Nucleus accumbens (tissue), 56 donors: ENCODE data around the gene UBALD1.
A peak's percentile ranks its signal among the peaks of the same experiment; 100 is the strongest.

Experiments used
- DNase-seq, 56 donors: peaks; one replicate each; lab custom pipeline; 2025; lab: John Stamatoyannopoulos, UW

Gene UBALD1

DNA sequence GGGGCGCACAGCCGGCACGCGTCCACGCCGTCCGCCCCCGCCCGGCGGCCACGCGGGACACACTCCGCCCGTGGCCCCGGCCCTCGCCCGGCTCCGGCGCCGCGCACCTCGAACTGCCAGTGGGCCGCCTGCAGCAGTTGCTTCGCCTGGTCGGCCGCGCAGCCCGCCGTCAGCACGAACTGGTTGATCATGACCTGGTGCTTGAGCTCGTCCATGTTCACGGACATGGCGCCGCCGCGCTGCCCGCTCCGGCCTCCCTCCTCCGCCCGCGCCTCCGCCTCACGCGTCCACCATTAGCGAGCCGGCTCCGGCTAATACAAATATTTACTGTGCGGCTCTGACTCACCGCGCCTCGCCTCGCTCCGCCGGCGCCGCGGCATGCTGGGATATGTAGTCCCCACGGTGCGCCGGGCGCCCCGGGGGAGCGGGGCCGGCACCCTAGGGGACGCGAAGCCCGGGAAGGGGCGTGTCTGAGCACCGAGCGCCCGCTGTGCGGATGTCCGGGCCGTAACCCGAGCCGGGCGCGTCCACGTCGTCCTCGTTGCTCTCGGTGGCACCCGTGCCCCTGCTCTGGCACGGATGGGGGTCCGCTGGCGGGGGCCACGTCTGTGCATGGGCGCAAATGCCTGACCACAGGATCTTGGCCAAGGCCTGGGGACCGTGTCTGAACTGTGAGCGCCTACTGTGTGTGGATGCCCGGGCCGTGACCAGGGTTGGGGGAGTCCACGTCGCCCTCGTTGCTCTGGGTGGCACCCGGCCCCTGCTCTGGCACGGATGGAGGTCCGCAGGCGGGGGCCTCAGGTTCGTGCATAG is at the start of gene UBALD1:
TSS of gene UBALD1 (minus strand) at position 318 of the 813 bp plus-strand sequence. CDS start at position 227, 91 bp downstream.
- DNase-seq = peak in 55 of 56 donors; percentile 26 to 90 (median 70)

DNA sequence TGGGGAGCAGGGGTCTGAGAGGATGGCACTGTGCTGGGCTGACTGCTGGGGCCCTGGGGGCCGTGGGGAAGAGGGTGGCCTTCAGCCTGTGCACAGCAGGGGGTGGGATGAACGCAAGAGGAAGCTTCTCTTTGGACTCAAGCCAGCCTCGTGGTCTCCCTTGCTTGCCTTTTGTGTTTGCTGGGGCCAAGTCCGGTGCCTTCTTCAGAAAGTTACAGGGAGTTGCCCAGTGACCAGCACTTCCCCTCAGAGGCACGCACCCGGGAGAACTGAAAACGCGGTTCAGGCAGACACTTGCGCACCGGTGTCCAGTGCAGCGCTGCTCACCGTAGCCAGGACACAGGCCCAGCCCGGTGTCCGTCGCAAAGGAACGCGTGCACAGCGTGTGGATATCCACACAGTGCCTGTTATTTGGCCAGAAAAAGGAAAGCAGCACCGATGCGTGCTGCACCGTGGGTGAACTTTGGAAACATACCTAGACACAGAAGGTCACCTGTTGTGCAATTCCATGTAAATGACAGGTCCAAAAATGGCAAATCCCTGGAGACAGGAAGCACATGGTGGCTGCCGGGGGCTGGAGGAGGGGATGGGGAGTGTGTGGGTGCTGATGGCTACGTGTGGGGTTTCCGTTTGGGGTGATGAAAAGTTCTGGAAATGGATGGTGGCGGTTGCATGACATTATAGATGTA is 49.2 kb upstream of the UBALD1 start:
- peak in 34 of 56 donors; percentile 5 to 68 (median 32) for DNase-seq

DNA sequence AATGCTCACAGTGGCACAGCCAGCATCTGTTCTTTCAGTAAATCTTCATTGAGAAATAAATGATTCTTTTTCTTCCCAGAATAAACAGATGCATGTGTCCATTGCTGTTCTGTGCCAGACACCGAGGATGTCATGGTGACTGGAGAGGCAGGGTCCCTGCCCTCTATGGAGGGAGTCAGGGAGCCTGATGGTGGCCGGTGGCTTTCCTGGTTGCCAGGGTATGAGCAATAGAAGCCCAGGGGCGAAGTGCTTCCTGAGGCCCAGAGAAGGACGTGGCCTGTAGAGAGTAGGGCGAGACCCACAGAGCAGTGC is 48.7 kb upstream of the UBALD1 start:
- DNase-seq = peak in 5 of 56 donors; percentile 10 to 50 (median 39)

DNA sequence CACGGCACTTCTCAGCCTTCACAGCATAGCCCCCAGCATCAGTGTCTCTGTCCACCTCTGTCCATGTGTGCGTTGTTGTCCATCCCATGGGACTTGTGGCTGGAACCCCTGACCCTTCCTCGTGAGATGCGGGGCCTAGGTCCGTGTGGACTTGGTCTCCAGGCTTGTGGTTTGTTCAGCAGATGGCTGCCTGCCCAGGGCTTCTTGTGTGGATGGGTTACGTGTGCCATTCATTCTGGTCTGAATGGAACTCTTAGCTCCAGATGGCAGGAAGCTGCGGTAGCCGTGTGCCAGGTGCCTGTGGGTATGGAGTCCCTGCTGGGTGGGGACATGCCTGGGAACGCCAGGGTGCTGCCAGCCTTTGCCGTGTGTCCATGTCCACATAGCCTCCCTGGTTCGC is 47.0 kb upstream of the UBALD1 start:
- peak in 22 of 56 donors; percentile 10 to 69 (median 37) for DNase-seq

DNA sequence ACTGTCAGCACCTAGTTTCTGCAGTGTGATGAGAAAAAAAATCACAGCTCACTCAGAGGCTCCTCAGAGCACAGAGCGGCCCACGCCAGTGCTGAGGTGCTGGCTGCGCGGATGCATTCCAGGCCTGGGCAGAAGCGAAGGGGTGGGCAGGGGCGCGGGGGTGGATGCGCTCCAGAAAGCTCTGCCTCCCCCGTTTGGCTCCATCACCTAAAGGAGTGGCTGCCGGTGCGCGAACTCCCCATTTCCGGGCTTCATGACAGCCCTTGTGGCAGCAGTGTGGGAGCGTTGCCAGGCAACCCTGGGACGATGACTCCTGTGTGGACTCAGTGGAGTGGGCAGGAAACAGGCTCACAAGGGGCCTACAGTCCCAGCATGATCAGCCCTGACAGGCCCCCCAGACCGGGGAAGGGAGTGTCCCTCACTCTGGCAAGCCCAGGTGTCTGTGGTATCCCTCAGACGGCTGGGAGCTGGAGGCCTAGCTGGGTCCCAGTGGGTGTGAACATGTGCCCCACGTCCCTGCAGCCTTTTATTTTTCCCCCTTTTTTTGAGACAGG is 45.8 kb upstream of the UBALD1 start:
- DNase-seq = peak in 41 of 56 donors; percentile 23 to 88 (median 63)

DNA sequence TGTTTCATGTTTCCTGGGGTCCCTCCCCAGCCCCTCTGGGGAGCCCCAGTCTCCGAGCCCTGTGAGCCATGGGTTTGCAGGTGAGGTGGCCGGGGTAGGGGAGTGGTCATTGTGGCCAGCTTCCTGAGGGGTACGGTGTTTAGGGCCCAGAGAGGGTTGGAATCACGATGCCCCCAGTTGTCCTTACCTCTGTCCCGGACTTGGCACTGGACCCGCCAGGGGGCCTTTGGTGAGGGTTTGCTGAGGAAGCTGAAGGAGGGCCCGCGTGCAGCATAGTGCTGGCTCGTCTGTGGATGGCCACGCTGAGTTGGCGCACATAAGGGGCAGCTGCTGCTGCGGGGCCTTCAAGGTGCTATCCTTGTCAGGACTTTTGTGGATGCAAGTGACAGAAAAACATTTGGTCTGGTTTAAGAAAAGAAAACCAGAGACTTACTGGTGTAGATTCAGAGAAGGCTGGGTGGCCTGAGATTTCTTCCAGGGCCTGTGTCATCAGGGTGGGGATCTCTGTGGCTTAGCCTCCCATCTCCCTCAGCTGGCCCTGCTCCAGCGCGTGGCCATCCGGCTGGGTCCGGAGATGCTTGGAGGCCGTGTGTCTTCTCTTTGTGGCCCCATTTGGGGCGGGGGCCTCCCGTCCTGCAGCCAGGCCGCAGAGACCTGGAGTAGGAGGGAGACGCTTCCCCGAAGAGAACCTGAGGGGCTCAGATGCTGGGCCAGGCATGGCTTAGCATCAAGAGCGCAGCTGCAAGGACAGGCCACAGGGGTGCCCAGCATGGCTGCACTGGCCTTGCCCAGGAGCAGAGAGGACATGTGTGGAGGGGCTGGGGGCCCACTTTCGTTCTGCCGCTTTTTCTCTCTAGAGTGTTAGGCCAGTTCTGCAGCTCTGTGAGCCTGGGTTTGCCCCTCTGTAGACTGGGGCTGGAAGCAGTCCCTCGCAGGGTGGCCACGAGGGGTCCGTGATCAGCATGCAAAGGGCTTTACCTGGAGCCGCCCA is 45.0 kb upstream of the UBALD1 start:
- DNase-seq = no peak

DNA sequence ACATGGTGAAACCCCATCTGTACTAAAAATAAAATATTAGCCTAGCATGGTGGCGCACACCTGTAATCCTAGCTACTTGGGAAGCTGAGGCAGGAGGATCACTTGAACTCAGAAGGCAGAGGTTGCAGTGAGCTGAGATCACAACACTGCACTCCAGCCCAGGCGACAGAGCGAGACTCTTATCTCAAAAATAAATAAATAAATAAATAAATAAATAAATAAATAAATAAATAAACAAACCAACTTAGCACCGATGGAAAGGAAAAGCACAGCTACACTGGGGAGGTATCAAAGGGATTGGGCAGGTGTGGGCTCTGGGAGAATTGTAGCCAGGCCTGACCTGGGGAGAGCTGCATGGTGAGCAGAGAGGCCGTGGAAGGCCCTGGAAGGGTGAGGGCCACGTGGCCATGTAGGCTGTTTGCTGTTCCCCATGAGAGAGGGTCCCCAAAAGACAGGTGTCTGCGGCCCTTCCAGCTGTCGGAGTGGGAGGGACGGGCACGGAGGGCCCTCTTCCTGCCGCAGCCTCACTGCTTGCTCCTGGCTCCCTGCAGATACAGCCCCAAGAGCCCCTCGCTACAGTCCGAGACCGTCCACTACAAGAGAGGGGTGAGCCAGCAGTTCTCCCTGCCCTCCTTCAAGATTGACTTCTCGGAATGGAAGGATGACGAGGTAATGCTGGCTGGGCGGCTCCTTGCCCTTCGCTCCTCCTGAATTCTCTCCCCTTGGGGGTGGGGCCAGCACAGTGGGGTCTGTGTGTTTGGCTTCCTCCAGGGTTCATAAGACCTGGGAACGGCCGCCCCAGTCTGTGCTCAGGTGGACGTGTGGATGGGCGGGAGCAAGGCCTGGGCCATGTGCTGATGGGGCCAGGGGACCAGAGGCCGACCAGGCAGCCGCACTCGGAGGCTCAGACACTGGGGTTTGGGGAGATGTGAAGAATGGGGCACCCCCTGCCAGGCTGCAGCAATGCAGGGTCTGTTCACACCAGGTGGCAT is 42.3 kb upstream of the UBALD1 start:
- no peak for DNase-seq

DNA sequence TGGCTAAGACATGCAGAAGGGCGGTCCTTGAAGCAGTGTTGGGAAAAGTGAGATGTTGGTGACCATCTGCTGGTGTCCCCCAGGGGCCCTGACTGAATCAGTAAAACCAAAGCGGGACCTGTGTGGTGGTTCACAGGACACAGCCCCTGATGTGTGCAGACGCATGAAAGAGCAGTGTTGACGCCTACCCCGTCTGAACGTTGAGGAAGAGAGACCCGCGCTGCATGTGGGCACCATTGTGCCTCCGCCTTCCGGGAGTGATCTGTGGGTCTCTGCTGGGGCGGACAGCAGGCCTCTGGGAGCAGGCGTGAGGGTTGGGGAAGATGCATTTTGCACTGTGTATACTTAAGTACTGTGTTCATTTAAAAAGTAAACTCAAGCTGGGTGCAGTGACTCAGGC is 41.5 kb upstream of the UBALD1 start:
- no peak for DNase-seq

DNA sequence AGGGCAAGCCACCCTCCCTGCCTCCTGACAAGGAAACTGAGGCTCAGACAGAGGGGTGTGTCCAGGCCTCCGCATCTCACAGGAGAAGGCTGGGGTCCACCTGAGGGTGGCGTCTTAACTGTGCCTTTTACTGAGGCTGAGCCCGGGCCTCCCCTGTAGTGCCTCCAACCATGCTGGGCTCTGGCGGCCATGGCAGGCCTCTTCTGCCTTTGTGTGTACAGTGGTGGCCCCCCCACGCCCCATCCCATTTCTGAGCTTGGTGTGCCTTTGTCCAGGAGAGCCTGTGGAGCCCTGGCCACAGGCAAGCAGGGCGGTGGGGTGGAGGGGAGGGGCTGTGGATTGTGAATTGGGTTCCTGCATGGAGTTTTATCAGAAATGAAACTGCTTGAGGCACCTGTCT is 41.1 kb upstream of the UBALD1 start:
- DNase-seq = no peak

DNA sequence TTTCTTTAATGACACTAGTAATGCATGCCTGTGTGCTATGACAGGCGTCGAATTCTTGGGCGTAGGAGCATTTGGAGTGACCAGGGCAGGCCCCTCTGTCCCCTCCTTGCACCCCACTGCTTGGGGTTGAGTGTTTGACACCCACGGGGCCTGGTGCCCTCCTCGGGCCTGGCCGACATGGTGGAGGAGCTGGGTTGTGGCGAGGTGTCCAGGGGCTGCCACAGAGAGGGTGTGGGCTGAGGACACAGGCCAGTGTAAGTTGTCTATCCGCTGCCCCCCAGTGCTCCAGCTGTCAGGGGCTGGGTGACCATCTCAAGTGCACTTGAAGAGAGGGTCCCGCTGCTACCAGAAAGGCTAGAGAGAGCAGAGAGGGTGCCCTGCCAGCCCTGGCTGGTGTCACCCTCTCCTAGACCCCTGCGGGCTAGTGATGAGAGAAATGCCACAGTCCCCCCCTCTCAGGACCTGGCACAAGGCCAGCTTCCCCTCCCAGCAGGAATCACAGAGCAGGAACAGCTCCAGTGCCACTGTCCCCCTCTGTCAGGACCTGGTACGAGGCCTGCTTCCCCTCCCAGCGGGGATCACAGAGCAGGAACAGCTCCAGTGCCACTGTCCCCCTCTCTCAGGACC is 40.4 kb upstream of the UBALD1 start:
- no peak for DNase-seq

DNA sequence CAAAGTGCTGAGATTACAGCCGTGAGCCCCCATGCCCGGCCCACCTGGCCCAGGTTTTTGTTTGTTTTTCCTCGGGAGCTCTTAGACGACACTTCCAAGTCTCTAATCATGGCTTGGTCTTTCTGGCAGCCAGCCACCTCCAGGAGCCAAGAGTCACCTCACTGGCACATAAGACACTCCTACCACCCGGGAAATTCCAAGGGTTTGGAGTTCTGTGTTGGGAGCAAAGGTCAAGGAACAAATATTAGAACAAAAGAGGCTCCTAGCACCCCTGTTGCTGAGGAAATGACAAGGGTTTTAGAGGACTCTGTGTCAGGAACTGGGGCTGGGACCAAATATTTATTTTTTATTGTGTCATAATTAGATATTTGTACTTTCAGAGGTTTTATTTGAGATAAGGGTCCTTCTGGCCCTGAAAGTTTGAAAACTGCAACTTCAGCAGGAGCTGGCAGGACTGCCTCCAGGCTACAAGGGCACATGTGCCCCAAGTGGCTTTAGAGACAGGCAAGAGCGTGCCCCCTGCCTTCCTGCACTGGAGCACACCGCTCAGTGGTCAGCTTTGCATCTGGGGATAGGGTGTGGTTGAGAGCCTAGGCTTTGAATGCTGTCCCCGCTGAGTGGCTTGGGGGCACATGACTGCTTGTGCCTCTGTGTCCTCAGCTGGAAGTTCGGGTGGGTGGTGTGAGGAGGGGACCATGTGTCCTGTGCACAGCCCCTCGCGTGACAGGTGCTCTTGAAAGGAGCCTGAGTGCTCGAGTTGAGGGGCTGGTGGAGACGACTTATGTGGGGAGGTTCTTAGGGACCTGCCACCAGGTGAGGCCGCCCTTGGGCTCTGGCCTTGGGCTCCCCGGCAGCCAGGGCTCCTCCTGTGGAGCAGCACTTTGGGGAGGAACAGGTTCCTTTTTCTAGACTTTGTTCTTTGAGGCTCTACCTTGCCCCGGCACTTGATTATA is 39.6 kb upstream of the UBALD1 start:
- DNase-seq = no peak

DNA sequence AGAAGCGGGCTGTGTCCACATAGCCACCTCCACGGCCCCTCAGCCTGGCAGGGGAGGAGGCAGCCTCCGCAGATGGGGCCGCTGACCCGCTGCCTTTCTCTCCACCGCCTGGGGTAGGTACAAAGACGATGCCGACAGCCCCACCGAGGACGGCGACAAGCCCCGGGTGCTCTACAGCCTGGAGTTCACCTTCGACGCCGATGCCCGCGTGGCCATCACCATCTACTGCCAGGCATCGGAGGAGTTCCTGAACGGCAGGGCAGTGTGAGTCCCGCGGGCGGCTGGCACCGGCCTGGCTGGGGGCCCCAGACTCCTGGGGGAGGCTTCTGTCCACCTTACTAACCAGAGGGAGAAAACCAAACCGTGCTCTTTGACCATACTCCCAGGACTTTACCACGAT is 37.9 kb upstream of the UBALD1 start:
- DNase-seq = no peak

DNA sequence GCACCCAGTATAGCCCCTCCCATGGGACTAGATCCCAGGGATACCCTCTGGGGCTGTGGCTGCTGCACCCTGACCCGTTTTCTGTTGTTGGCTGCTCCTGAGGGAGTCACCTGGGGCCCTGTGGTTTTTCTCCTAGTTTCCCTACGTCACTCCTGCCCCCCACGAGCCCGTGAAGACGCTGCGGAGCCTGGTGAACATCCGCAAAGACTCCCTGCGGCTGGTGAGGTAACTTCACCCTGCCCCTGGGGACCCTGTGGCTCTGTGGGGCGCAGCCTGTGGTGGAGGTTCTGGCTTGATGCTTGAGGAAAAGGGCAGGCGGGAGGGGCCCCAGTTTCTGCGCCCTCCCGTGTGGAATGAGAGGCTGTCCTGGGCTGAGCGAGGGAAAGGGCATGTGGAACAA is 37.1 kb upstream of the UBALD1 start:
- DNase-seq = no peak

DNA sequence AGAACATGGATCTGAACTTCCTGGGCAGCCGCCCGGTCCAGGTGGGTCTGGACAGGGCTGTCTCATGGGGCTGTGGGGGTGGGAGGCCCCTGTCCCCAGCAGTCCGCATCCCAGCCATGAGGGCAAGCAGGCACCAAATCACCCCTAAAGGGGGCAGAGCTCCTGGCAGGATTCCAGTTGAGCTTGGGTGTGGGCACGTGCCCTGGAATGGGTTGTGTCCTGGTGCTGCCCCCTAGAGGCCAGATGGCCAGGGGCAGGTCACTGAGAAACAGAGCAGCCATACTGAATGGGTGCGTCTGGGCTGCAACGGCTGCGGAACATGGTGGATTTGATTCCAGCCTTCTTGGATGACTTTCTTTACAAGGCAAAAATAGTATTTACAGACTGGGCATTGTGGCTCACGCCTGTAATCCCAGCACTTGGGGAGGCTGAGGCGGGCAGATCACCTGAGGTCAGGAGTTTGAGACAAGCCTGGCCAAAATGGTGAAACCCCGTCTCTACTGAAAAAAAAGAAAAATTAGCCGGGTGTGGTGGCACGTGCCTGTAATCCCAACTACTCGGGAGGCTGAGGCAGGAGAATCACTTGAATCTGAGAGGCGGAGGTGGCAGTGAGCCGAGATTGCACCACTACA is 35.9 kb upstream of the UBALD1 start:
- DNase-seq = peak in 6 of 56 donors; percentile 5 to 52 (median 18)

DNA sequence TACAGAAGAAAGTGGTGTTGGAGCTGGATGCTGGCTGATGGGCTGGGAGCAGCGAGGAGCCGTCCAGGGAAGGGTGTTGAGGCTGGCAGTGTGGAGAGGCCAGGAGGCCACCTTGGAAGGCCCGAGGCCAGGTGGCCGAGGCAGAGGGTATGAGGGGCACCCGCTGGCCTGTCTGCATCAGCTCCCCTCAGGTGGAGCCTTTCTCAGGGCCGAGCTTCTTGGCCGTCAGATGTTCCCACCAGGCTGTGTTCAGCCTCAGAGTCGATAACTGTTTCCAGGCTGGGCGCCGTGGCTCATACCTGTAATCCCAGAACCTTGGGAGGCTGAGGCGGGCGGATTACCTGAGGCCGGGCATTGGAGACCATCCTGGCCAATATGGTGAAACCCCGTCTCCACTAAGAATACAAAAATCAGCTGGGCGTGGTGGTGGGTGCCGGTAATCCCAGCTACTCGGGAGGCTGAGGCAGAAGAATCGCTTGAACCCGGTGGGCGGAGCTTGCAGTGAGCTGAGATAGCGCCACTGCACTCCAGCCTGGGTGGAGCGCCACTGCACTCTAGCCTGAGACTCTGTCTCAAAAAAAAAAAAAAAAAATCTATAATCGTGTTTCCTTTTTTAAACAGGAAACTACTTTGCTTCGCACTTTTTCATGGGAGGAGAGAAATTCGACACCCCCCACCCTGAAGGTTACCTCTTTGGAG is 35.2 kb upstream of the UBALD1 start:
- DNase-seq = no peak

DNA sequence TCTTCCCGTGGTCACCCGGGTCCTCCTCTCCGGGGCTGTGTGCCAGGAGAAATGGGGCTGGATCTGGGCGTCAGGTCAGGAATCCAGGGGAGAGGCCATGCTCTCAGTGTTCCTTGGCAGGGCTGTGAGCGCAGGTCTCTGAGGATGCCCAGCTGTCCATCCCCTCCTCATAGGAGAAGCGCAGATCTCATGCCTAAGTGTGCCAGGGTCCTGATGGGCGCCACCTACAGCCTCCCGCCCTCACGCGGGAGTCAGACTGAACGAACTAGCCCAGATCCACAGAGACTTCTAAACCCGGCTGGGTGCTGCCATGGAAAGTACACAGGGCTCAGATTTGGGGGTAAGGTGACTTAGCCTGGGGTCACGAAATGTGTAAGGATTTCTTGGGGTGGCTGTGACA is 34.2 kb upstream of the UBALD1 start:
- no peak for DNase-seq

DNA sequence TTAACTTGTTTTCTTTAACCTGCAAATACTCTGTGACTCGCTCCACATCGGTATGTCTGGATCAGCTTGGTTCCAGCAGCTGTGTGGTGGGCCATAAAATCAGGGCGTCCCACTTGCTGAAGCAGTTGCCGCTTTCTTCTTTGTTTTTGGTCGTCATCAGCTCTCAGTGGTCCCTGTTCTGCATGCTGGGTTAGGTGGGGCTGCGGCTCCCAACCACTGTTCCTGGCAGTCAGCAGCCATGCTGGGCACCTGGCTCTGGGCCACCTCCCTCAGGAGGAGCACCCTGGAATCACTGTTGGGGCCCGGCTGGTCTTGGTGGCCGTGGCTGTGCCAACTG is 32.9 kb upstream of the UBALD1 start:
- no peak for DNase-seq
